Activated CD8-positive, alpha-beta memory T cell treated with anti-CD3 and anti-CD28 coated beads, Interleukin-2, amount 50 U/mL, for 24 hours (primary cell): ENCODE data around the gene LEKR1.
"Not testable (repeated sequence)": the region's sequence is repeated elsewhere in the genome, so short reads cannot be mapped to it uniquely, and the experiment has no call there.

Source experiments
- DNase-seq: peaks from one replicate; pipeline ENCODE4 v3.0.0-alpha.2; 2020; ENCODE audit errors: extremely low read depth

Gene LEKR1

DNA sequence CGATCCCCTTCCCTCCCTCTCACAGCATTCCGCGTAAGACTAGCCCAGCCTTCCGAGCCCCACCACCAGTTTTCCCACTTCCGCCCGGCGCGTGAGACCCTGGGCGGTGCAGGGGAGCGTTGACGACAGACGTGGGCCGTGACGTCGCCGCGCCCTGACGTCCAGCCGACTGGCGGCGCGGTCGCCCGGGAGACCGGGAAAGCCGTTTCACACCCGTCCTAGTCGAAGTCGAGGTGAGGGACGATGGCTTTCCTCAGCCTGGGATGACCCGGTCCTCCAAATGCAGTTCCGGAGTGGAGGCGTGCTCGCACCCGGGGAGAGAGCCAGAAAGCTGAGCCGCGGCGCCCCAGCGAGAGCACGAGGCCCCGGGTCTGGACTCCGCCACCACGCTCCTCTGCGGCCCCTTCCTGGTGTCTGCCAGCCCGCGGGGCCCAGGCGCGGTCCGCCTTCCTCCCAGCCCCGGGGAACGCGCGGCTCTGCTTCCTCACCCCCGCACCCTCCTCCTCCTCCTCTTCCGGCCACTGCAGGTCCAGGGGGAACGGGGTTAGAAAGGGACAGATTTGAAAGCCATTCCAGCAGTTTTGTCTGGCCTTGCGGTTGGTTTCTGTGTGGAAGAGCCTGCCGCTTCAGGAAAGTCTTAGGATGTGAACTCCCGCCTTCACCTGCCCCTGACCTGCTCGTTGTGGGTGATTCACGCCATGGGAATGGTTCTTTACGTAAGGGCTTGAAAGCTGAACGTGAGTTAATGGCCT, at the start of gene LEKR1:
LEKR1 (plus strand) TSS at position 210 of the 752 bp plus-strand sequence. CDS start 2,977 bp downstream, outside the sequence.
- no peak for DNase-seq

DNA sequence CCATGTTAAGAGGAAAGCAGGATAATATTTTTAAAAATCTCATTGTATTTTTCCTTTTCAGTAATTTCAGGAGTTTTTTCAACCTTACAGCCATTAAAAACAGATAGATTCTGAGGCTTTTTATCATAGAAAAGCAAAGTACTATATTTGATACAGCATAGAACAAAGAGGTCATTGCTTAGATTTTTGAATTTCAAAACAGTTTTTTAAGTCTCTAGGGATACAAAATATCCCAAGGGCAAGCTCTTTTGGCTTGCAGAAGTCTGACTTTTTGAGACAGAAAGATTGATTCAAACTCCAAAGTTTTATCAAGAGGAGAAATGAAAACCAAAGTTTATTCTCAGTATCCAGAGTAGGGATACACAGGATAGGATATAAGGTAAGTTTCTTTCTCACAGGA, 49.3 kb upstream of the LEKR1 start:
- DNase-seq: no peak

DNA sequence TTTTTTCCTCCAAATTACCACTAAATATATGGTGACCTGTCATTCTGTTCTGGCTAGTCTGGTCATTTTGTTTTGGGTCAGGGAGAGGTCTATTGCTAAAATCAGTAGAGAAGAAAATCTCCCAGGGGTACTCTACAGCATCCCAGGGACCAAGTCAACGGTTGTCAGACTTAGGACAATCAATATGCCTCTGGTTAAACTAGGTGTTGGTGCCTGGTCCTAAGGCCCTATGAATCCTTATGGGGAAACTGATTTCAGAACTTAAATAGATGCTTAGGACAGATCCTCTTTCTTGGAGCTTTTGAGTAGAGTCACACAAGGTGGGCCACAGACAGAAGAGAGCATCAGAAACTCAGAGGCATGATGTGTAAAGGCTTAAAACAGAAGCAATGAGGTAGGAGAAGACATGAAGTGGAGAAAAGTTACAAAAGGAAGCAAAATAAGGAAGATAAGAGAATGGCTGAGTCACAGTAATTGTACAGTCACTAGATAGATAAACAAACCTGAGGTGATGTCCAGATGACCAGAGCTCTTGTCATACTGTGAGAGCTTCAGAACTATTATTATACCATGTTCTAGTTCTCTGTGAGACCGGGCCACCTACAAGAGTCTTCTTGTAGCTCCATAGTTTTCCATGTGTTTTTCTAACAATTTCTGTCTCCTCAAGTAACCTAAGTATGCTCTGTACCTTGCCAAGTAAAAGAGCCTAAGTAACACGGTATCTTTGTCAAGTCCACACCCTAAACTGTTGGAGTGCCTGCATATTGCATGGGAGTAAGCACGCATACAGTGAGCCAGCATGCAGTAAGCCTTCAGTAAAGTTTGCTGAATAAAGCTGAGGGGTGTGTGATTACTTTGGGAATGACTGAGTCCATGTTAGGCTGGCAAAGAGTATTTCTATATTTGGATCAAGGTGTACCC, 44.6 kb upstream of the LEKR1 start:
- DNase-seq: no peak

DNA sequence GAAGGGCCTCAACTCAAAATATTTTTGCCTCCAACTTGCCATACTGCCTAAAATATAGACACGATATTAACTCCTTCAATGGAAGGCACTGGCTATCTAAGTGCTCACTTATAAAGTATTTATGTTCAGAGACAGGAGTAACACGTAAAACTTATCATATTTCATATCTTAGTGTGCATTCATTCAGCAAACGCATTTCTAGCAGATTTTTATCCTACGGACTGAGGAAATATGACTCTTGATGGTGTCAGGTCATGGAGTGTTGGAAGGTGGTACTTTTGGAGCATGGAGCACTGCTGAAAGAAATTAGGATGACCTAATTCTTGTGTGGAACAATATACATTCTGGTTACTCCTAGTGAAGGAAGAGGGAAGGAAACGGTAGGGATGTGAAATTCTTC, 43.8 kb upstream of the LEKR1 start:
- no peak for DNase-seq

DNA sequence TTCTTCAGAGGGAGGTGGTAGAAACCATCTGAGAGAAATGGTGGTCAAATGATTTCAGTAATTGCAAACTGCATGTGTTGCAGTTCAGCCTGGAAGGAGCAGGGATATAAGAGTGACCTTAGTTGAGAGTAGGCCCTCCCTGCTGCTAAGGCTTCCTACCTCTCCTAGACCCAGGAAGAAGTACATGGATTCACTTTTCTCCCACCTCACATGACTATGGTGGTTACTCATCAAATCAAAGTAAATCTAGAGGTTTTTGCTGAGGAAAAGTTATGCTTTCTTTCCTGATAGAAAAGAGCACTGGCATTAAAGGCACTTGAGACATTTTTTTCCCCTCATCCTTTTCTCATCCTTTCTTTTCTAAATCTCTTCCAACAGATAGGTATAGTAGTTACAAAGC, 43.2 kb upstream of the LEKR1 start:
- no peak for DNase-seq

DNA sequence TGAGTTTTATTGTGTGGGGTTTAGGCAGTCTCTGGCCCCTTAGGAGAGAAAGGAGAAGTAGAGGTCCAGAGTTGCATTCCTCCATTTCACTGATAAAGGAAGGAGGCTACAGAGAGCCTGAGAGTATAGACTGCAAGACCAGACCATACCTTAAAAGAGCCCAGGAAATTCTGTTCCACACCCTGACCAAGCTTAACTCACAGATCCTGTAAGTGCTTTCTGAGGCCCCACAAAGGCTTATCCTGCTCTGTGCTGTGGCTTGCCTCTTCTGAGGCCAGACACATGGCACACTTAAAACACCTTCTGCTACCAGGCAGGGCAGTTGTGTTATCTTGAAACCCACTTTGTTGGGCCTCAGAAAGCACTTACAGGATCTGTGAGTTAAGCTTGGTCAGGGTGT, 39.2 kb upstream of the LEKR1 start:
- DNase-seq: no peak

DNA sequence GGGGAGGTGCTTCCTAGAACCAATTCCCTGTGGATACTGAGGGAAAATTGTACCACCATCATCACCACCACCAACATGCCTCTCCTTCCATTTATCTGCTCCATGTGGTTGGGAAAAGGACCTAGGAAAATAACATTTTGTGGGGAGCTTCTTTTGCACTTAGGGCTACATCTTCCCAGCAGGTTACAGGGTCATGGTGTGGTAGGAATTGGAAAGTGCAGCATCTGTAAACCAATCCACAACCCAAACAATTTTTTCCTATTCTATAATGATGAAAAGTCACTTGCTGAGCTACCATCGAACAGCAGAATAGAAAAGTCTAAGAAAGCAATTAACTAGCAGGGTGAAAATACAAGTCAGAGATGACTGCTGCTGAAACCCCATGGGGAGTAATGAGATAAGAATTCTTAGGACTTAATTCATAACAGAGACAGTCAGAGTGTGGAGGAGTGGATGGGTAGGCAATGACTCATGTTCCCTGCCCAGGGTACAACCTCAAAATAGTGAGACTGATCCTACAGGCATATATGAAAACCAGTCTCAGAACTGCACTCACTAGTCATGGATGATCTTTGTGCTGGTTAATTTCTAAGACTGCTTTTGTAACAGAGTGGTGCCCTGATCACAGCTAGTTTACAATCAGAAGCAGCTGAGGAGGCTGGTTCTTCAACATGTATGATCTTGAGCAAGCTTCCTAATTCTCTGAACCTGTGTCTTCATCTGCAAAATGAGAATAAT, 38.1 kb upstream of the LEKR1 start:
- DNase-seq: no peak

DNA sequence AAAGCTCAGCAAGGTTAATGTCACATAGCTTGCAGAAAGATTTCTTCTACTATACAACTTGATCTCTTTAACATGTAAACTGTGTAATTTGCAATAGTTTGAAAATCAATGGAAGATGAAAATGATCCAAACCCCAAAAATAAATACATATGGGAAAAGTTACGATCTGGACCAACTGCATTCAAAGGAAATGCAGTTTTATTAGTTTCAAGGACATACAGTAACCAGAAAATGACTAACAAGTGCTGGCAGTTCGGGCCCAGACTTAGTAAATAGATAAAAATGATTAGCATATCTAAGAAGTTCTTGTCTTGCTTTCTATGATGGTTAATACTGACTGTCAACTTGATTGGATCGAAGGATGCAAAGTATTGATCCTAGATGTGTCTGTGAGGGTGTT, 37.3 kb upstream of the LEKR1 start:
- no peak for DNase-seq

DNA sequence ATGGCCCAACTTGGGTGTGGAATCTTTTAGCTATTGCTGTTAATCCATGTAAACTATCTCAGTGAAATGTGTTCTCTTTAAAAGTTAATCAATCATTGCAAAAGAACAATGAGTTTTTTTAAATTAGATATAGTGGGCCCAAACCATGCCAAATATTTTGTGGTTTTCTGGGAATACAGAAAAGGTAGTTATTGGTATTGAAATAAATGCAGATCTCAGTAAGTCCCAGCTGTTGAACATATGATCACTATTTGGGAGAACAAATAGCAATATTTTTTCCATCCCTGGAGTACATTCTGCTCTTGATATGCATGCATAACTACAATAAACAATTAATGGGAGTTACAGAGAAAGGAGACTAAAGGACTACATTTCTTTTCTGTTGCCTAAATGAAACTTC, 36.0 kb upstream of the LEKR1 start:
- DNase-seq: no peak

DNA sequence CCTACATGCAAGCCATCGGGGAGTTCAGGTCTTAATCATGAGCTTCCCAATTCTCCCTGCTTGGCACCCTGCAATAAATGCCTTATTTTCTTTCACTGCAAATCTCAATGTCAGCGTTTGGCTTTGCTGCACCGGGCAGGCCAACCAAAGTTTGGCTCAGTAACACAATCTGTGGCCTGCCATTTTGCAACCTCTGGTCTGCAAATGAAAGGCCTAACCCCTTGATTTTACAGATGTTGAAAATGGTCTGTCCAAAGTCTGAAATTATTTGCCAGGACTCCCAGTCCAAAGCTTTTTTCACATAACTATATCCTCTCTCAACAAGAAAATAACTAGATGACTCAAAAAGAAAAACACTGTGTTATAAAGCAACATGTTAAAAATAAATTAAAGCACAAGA, 34.0 kb upstream of the LEKR1 start:
- DNase-seq: no peak

DNA sequence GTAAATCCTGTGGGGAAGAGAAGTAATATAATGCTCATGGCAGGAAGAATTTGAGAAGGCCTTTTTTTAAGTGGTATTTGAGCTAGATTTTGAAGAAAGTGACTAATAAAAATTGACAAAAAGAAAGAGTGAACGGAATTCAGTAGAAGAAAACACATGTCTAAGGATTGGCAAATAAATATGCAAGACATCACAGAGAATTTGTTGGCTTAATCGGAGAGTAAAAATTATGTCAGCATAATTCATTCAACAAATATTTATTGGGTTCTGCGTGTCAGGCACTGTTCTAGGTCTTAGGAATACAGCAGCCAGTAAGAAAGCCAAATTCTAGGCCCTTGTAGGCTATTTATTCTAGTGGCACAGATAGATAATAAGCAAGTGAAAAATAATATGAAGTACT, 33.6 kb upstream of the LEKR1 start:
- no peak for DNase-seq

DNA sequence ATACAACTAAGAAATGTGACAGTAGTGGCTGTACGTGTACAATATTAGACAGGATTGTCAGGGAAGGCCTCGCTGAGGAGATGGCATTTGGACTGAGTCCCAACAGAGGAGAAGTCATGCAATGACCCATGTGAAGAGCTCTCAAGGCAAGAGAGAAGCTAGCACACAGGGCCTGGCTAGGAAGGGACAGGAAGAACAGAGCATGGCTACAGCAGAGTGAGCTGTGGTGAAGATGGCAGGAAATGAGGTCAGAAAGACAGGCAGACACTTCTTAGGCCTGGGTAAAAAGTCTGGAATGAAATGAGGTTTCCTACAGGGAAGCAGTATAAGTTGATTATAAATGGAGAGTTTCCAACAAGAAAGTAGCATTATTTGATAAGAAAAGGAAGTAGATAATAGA, 33.2 kb upstream of the LEKR1 start:
- no peak for DNase-seq

DNA sequence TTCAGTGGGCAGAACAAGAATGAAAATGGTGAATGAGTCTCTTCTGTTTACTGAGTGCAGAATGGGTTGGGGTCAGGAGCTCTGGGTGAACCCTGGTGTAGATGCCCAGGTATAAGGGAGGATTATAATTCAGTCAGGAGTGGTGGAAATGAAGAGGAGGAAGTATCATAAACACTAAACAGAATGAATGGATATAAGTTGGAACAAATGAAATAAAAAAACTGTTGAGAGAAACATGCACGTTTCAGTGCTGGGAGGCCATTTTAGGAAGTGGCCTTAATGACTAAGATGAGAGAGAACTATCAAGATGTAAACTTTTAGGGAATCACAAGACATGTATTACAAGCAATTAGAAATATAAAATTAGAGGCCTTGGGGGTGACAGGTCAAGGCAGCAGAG, 32.8 kb upstream of the LEKR1 start:
- DNase-seq: no peak

DNA sequence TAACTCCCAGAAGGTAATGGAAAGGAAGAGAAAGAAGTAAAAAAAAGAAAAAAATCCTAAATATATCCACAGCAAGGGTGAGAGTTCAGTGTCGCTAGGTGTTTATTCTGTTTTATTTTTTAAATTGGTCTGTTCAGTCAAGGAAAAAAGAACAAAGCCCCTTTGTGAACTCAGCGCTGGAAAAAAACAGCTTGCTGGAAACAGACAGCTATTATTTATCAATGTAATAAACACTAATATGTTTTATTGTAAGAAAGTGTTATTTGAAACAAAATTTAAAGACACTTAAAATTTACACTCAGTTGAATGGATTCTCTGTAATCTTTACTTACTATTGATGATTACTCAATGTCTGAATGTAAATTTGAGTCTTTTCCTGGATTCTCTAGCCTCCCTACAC, 32.3 kb upstream of the LEKR1 start:
- no peak for DNase-seq

DNA sequence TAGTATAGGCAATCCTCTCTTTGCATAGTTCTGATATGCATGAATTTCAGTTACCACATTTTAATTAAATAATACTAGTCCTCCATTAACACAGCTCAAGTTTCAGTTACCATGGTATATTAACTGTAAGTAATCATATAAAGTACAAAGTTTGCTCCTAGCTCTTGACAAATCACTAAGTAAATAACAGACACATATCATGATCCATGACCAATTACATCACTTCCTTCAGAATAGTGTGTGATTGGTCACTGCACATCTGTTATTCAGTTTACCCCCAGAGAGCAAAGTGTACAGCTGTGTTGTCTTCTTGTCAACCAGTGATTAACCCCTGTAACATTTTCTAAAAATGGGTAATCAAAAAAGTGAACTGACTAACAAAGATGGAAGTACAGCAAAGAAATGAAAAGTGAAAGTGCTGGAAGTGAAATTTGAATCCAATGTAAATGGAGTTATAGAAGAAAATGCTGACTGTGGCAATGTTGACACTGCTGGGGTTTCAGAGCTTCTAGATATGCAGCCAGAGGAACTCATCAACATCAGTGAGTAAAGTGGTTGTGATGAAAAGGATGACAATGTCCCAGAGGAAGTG, 30.2 kb upstream of the LEKR1 start:
- no peak for DNase-seq

DNA sequence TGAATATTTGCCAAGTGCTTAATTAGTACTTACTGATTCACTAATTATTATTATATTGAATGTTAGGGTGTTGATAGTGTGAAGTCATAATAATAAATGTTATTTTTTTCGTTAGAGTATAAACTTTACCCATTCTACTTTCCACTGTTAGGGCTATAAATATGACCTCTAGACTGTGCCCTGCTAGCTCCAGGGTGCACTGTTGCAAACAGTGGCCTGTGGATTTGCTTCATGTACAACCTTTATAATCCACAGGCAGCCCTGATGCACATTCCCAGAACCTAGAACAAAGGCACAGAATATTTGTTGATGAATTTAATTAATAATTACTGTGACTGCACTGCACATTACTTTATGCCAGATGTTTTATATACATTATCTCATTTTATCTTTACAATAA, 28.8 kb upstream of the LEKR1 start:
- DNase-seq: no peak

DNA sequence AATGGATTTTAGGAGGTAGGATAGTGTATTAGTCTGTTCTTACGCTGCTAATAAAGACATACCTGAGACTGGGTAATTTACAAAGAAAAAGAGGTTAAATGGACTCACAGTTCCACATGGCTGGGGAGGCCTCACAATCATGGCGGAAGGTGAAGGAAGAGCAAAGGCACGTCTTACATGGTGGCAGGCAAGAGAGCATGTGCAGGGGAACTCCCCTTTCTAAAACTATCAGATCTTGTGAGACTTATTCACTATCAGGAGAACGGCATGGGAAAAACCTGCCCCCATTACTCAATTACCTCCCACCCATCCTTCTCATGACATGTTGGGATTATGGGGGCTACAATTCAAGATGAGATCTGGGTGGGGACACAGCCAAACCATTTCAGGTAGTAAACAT, 25.9 kb upstream of the LEKR1 start:
- not testable (repeated sequence) for DNase-seq

DNA sequence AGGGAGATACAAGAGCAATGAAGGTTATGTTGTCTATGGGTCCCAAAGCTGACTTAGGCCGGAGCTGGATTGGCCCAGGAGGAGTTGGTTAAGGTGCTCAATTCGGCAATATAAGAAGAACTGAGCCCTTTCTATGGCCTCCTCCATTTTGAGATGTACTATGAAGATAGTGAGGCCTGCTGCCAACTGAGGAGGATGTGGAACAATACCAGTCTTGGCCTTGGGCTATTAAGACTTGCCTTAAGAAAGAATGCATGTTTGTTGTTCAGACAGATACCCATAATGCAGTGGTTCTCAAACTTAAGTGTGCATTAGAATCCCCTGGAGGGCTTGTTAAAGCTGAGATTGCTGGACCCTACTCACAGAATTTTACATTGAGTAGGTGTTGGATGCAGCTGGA, 24.4 kb upstream of the LEKR1 start:
- DNase-seq: no peak

DNA sequence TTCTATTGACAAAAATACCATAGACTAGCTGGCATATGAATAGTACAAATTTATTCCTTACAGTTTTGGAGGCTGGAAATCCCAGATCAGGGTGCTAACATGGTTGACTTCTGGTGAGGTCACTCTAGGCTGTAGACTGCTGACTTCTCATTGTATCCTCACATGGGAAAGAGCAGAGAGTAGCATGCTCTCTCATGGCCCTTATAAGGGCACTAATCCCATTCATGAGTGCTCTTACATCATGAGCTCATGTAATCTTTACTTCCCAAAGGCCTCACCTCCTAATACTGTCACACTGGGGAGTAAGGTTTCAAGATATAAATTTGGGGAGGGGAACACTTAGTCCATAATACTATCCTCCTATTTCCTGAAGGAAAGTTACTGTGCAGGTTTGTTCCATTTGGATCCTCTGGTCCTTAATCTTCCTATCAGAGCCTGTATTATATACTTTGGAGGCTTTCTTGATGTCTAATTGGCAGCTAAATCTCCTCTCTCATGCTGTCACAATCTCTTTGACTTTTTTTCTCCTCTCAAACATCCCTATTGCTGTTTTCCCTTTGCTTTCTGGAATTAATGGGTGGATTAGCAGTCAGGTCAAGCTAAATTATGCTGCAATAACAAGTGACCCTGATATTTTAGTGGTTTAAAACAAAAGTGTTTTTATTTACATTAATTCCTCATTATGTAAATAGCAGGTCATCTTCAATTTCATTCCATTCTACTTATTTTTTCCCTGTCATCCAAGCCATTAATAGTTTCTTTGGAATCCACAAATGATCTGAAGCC, 23.1 kb upstream of the LEKR1 start:
- no peak for DNase-seq

DNA sequence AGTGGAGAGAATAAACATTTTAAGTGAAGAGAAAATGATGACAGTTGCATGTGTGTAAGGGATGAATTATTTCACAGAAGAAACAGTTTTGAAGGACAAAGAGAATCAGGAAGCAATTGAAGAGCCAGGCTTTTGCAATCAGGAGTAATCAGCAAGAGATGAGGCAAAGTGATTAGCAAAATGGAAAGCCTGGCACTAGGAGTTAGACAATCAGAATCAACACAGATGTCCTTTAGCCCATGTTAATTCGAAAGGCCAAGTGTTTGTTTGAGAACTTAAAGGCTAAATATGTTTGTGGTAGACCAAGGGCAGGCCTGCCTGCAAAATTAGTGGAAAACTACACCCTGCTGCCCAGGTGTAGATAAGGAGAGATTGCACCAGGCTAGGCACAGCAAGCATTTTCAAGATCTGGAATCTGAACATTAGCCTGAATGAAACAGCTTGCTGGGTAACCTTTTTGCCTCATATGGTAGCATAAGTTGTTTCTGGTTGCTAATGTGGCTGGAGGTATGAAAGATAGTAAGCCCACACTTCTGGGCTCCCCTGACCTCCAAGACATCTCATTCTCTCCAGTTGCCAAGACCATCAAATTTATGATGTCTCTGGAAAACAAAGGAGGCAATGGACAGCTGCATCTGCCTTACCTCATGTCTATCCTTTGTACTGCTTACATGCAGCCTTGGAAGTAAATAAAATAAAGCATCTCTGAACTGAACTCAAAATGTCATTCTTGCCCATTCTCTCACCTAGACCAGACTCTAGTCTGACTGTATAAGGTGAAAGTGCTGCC, 22.0 kb upstream of the LEKR1 start:
- no peak for DNase-seq
